K562 (cell line): ENCODE measurements around the gene TPSAB1. TPM values are rescaled to one million over a fixed set of nuclear protein-coding genes. Genes with fewer than 3 reads are reported as not detected.

ENCODE experiments used
- ATAC-seq: fragments of 200-7000 bp; cut with Tn5 transposase; 3 replicates; pipeline ENCODE4 v1.9.1; 2020; ENCODE audit warnings: moderate library complexity
- BruUV-seq: library from RNA; stranded (reverse); fragments of 400-500 nt; replicated peaks from 2 replicates; lab custom pipeline; 2021; lab: Mats Ljungman, UMichigan
- CTCF ChIA-PET: fragments of 300-600 bp; formaldehyde crosslinking; extraction: SDS; loops from one replicate; lab custom pipeline; 2021; ENCODE audit warnings: low intra/inter-chr PET ratio; lab: Yijun Ruan, JAX
- POLR2A ChIA-PET: fragments of 300-600, 350-650 bp; sonication (Branson Sonifier 250); formaldehyde crosslinking; extraction: SDS; loops from one replicate; lab custom pipeline; 2021; ENCODE audit warnings: antibody characterized with exemption, inconsistent platforms; lab: Yijun Ruan, JAX
- DNase-seq, 4 experiments: peaks; one replicate each; pipeline versions ENCODE4 v3.0.0 to v3.0.0-alpha.2; 2011 to 2018; ENCODE audit warnings: low spot score in 3 of 4, mixed read lengths in 3 of 4; ENCODE audit errors: extremely low read depth in 1 of 4
- FAIRE-seq: peaks from 2 replicates; lab custom pipeline; 2011; peaks lifted over from hg19 to GRCh38; lab: Jason Lieb, UNC
- H2AFZ ChIP-seq: 2 replicates; pipeline ENCODE4 v1.6.0; 2011; ENCODE audit warnings: low read depth, low read length, control low read depth, inconsistent platforms
- H3K27ac ChIP-seq: fragments of 200-600 bp; 3 replicates; pipeline ENCODE4 v1.8.0; 2011; ENCODE audit warnings: low read depth, mild to moderate bottlenecking, control low read depth, inconsistent platforms, low read length, moderate library complexity, mixed read lengths; ENCODE audit errors: extremely low read depth
- H3K27me3 ChIP-seq, 2 experiments: fragments of 300-600 bp in 1 of 2; 2 replicates in 1 of 2; 3 replicates in 1 of 2; pipeline versions ENCODE4 v1.6.0 to v1.8.0; 2011; ENCODE audit warnings: inconsistent platforms in 2 of 2, low read length in 2 of 2, mild to moderate bottlenecking in 1 of 2, mixed read lengths in 1 of 2, moderate library complexity in 1 of 2; ENCODE audit not compliant: control insufficient read depth in 2 of 2, insufficient read depth in 2 of 2
- H3K36me3 ChIP-seq: fragments of 300-600 bp; 3 replicates; pipeline ENCODE4 v1.8.0; 2011; ENCODE audit warnings: mild to moderate bottlenecking, low read length, inconsistent platforms; ENCODE audit not compliant: control insufficient read depth, insufficient read depth
- H3K4me1 ChIP-seq, 2 experiments: fragments of 200-600 bp in 1 of 2; replicated peaks in 1 of 2; 2 replicates in 1 of 2; 3 replicates in 1 of 2; pipeline versions ENCODE4 v1.5.1 to v1.8.0; 2011; ENCODE audit warnings: inconsistent platforms in 2 of 2, low read length in 2 of 2, mild to moderate bottlenecking in 1 of 2, mixed read lengths in 1 of 2, moderate library complexity in 1 of 2; ENCODE audit not compliant: control insufficient read depth in 2 of 2, insufficient read depth in 2 of 2
- H3K4me2 ChIP-seq: 2 replicates; pipeline ENCODE4 v1.6.1; 2011; ENCODE audit warnings: low read length, control low read depth, inconsistent platforms, mixed read lengths; ENCODE audit not compliant: insufficient read depth
- H3K4me3 ChIP-seq: fragments of 200-600 bp; sonication (generic), shearing (Covaris generic); 2 replicates; pipeline ENCODE4 v1.5.1; 2016; ENCODE audit warnings: control low read depth, inconsistent platforms
- H3K79me2 ChIP-seq: fragments of 200-600 bp; 3 replicates; pipeline ENCODE4 v1.8.0; 2011; ENCODE audit warnings: low read length, inconsistent platforms; ENCODE audit not compliant: control insufficient read depth, insufficient read depth
- H3K9ac ChIP-seq, 2 experiments: 2 replicates each; pipeline versions ENCODE4 v1.6.0 to v1.6.1; 2011; ENCODE audit warnings: low read depth in 2 of 2, low read length in 2 of 2, control low read depth in 1 of 2, inconsistent platforms in 1 of 2, mild to moderate bottlenecking in 1 of 2, mixed read lengths in 1 of 2; ENCODE audit not compliant: insufficient read depth in 1 of 2
- H3K9me1 ChIP-seq: one replicate; pipeline ENCODE4 v1.6.0; 2011; ENCODE audit warnings: inconsistent platforms, mild to moderate bottlenecking, low read length, moderate library complexity; ENCODE audit not compliant: control insufficient read depth, insufficient read depth
- H3K9me3 ChIP-seq: replicated peaks from 2 replicates; pipeline ENCODE4 v1.5.1; 2011; ENCODE audit warnings: low read depth, low read length, inconsistent platforms; ENCODE audit not compliant: control insufficient read depth, insufficient read depth
- H4K20me1 ChIP-seq: replicated peaks from 2 replicates; pipeline ENCODE4 v1.6.1; 2011; ENCODE audit warnings: low read length, inconsistent platforms, mixed read lengths; ENCODE audit not compliant: control insufficient read depth, insufficient read depth
- BHLHE40 ChIP-seq: IDR thresholded peaks from 2 replicates; pipeline ENCODE4 v1.6.1; 2011; ENCODE audit warnings: low read length, improper control_type of control experiment
- HMG20A ChIP-seq: fragments of 450-650 bp; formaldehyde crosslinking; conservative IDR thresholded peaks from 2 replicates; pipeline ENCODE4 v1.4.0; 2020; ENCODE audit warnings: mild to moderate bottlenecking, mixed read lengths
- HMGN3 ChIP-seq: IDR thresholded peaks from 2 replicates; pipeline ENCODE4 v1.6.1; 2011; ENCODE audit warnings: borderline replicate concordance, low read depth, mild to moderate bottlenecking, mixed read lengths, low read length; ENCODE audit not compliant: insufficient read length; ENCODE audit errors: extremely low read depth
- SREBF2 ChIP-seq: sonication (generic); formaldehyde crosslinking; IDR thresholded peaks from 2 replicates; pipeline ENCODE4 v1.4.0; 2020; ENCODE audit warnings: mild to moderate bottlenecking, missing genetic modification reagents
- TFAP4 ChIP-seq: sonication (generic); formaldehyde crosslinking; IDR thresholded peaks from 2 replicates; pipeline ENCODE4 v1.8.0; 2022; ENCODE audit warnings: missing genetic modification reagents, mild to moderate bottlenecking, moderate library complexity, borderline replicate concordance
- ZNF12 ChIP-seq: sonication (generic); formaldehyde crosslinking; IDR thresholded peaks from 2 replicates; pipeline ENCODE4 v1.4.0; 2020; ENCODE audit warnings: mild to moderate bottlenecking, missing genetic modification reagents
- WGBS: fragments of 100-300 bp; shearing (Covaris generic); methylation state at CpG from one replicate; pipeline ENCODE4 v1.1.6; 2016; ENCODE audit warnings: low coverage, mixed read lengths; ENCODE audit not compliant: insufficient coverage; ENCODE audit errors: missing lambda C conversion rate; 5-methylcytosine and 5-hydroxymethylcytosine counted together
- in situ Hi-C: fragments of 300-500 bp; cut with MboI; formaldehyde crosslinking; loops from 4 replicates; pipeline ENCODE4 v1.15.0; 2018; ENCODE audit warnings: inconsistent platforms, mixed read lengths
- intact Hi-C: fragments of 100-400 bp; cut with micrococcal nuclease; formaldehyde crosslinking; loops from 2 replicates; pipeline ENCODE4 v1.14.2; 2022
- polyA plus RNA-seq, 8 experiments: library from polyadenylated mRNA; depleted of rRNA in 4 of 8; stranded (reverse) in 5 of 8; unstranded in 3 of 8; fragments of >200 nt; fragmentation: Nextera tagmentation in 2 of 8; fragmentation: Illumina TruSeq in 1 of 8; extraction: Ambion mirVana in 2 of 8; extraction: Trizol in 1 of 8; gene quantifications; 2 replicates each; pipeline versions ENCODE4 v1.2.1 to v1.2.3, GENCODE V29; 2011 to 2014; ENCODE audit warnings: inconsistent platforms in 1 of 8, missing spikeins in 1 of 8
- total RNA-seq, 7 experiments: library from RNA; depleted of rRNA in 6 of 7; stranded (reverse); fragments of >200 nt in 6 of 7; fragmentation: Illumina TruSeq in 2 of 7; extraction: Trizol in 2 of 7; gene quantifications; 2 replicates each; pipeline versions ENCODE4 v1.2.1 to v1.2.3, GENCODE V29; 2011 to 2021; ENCODE audit warnings: low replicate concordance in 1 of 7

TPSAB1 gene
- total and polyA plus RNA-seq, 9 of the 15 experiments (the other 6 are each of a cell fraction or from before 2014, with no cell fraction given) = not detected

- peaks cover 14 to 26% of the 10 kb centered on the region in 2 experiments; a peak in 4 of 5 replicates for H3K27me3 ChIP-seq
- WGBS = 33% methylated on average over 17 of the region's 17 CpGs
Observed at GRCh38 chr16:1291576-1291974, 51.1 kb downstream of the TPSAB1 start.

More at GRCh38 chr16:1291576-1291974, 51.1 kb downstream of the TPSAB1 start:
- Histone ChIP-seq H3K36me3 (no peaks in the 10 kb centered on the region), H3K9me3 (no peaks in the 10 kb centered on the region), H3K4me1 (peaks cover 21 to 38% of the 10 kb centered on the region in 2 experiments), H2AFZ (0 out of 2 replicates have a peak overlapping the region, but pooled peaks have one; percentile 16), H3K27ac (no peak overlapping the region), H3K4me2 (peak overlapping the region; percentile 11; the same call in 1 of the 2 replicates), H3K79me2 (no peaks in the 10 kb centered on the region), H3K9me1 (no peaks in the 10 kb centered on the region), H3K9ac (0 out of 4 replicates have a peak overlapping the region, but pooled peaks of 1 of the 2 experiments have one; percentile 36), H3K4me3 (no peak overlapping the region), H4K20me1 (peaks cover 2% of the 10 kb centered on the region; the same call in 1 of the 2 replicates)
- no peak for FAIRE-seq
- DNase-seq = no peak
- intact Hi-C loops = loop anchor here (10.0 kb wide), 1 partner anchor 53 kb away; no protein-coding TSS in a partner anchor
- in situ Hi-C loops = no loop called here
- BruUV-seq = no TSS peak
- ATAC-seq = 0 out of 3 replicates have a peak, but pooled peaks have one; percentile 14
- peak; percentile 50; the same call in 1 of the 2 replicates for TF ChIP-seq TFAP4
- TF ChIP-seq SREBF2 (CRISPR knock-in tag) = no peak
- TF ChIP-seq ZNF12 (CRISPR knock-in tag) = peak; percentile 84; the same call in 1 of the 2 replicates
- peak; percentile 8 for TF ChIP-seq HMGN3
- TF ChIP-seq HMG20A (CRISPR knock-in tag) = no peak
- TF ChIP-seq BHLHE40 = peak; percentile 78
- ChIA-PET POLR2A (interaction anchor here (0.6 to 1.6 kb wide), 3 partner anchors 9 to 624 kb away, joined by 3 to 4 read pairs (median 3); partner anchors contain the start of gene RHOT2), CTCF (no interaction called here)

Other genes with a start within 250 kb of the TPSAB1 start
Only the 7 nearest of the 16 such genes appear.
- 0.04 TPM in 1 of 2 replicates, not detected in the other for gene CACNA1H, start 87.6 kb upstream of the TPSAB1 start, total RNA-seq (2014; rRNA removed)
- gene CACNA1H, start 87.6 kb upstream of the TPSAB1 start, total RNA-seq (2014; rRNA removed; fragmentation: Illumina TruSeq; extraction: Trizol) = not detected in 2 replicates
- gene CACNA1H, start 87.6 kb upstream of the TPSAB1 start, total RNA-seq (2015; rRNA removed; fragmentation: Illumina TruSeq; extraction: Trizol) = not detected in 2 replicates
- gene CACNA1H, start 87.6 kb upstream of the TPSAB1 start, total RNA-seq (2021) = 0.09 and 0.18 TPM in 2 replicates
- 0.10 and 0.11 TPM in 2 replicates for gene CACNA1H, start 87.6 kb upstream of the TPSAB1 start, polyA plus RNA-seq (2011; rRNA removed)
- gene CACNA1H, start 87.6 kb upstream of the TPSAB1 start, polyA plus RNA-seq (2014; fragmentation: Illumina TruSeq; extraction: Trizol) = not detected in 2 replicates
- gene CACNA1H, start 87.6 kb upstream of the TPSAB1 start, polyA plus RNA-seq (2014; fragmentation: Nextera tagmentation; extraction: Ambion mirVana) = not detected
- not detected in 2 replicates for gene CACNA1H, start 87.6 kb upstream of the TPSAB1 start, polyA plus RNA-seq (2014; rRNA removed)
- not detected in 2 replicates for gene TPSG1, start 15.4 kb upstream of the TPSAB1 start, total RNA-seq (2014; rRNA removed)
- gene TPSG1, start 15.4 kb upstream of the TPSAB1 start, total RNA-seq (2014; rRNA removed; fragmentation: Illumina TruSeq; extraction: Trizol) = not detected in 2 replicates
- not detected in 2 replicates for gene TPSG1, start 15.4 kb upstream of the TPSAB1 start, total RNA-seq (2015; rRNA removed; fragmentation: Illumina TruSeq; extraction: Trizol)
- not detected in 2 replicates for gene TPSG1, start 15.4 kb upstream of the TPSAB1 start, total RNA-seq (2021)
- gene TPSG1, start 15.4 kb upstream of the TPSAB1 start, polyA plus RNA-seq (2011; rRNA removed) = not detected in 2 replicates
- gene TPSG1, start 15.4 kb upstream of the TPSAB1 start, polyA plus RNA-seq (2014; fragmentation: Illumina TruSeq; extraction: Trizol) = not detected in 2 replicates
- not detected for gene TPSG1, start 15.4 kb upstream of the TPSAB1 start, polyA plus RNA-seq (2014; fragmentation: Nextera tagmentation; extraction: Ambion mirVana)
- gene TPSG1, start 15.4 kb upstream of the TPSAB1 start, polyA plus RNA-seq (2014; rRNA removed) = not detected in 2 replicates
- gene TPSB2, start 10.5 kb upstream of the TPSAB1 start, total RNA-seq (2014; rRNA removed) = not detected in 2 replicates
- not detected in 2 replicates for gene TPSB2, start 10.5 kb upstream of the TPSAB1 start, total RNA-seq (2014; rRNA removed; fragmentation: Illumina TruSeq; extraction: Trizol)
- gene TPSB2, start 10.5 kb upstream of the TPSAB1 start, total RNA-seq (2015; rRNA removed; fragmentation: Illumina TruSeq; extraction: Trizol) = not detected in 2 replicates
- 0.16 and 0.18 TPM in 2 replicates for gene TPSB2, start 10.5 kb upstream of the TPSAB1 start, total RNA-seq (2021)
- gene TPSB2, start 10.5 kb upstream of the TPSAB1 start, polyA plus RNA-seq (2011; rRNA removed) = not detected in 2 replicates
- gene TPSB2, start 10.5 kb upstream of the TPSAB1 start, polyA plus RNA-seq (2014; fragmentation: Illumina TruSeq; extraction: Trizol) = not detected in 2 replicates
- gene TPSB2, start 10.5 kb upstream of the TPSAB1 start, polyA plus RNA-seq (2014; fragmentation: Nextera tagmentation; extraction: Ambion mirVana) = not detected
- gene TPSB2, start 10.5 kb upstream of the TPSAB1 start, polyA plus RNA-seq (2014; rRNA removed) = not detected in 2 replicates
- not detected in 2 replicates for gene TPSD1, start 15.4 kb downstream of the TPSAB1 start, total RNA-seq (2014; rRNA removed)
- gene TPSD1, start 15.4 kb downstream of the TPSAB1 start, total RNA-seq (2014; rRNA removed; fragmentation: Illumina TruSeq; extraction: Trizol) = not detected in 2 replicates
- gene TPSD1, start 15.4 kb downstream of the TPSAB1 start, total RNA-seq (2015; rRNA removed; fragmentation: Illumina TruSeq; extraction: Trizol) = not detected in 2 replicates
- gene TPSD1, start 15.4 kb downstream of the TPSAB1 start, total RNA-seq (2021) = not detected in 2 replicates
- not detected in 2 replicates for gene TPSD1, start 15.4 kb downstream of the TPSAB1 start, polyA plus RNA-seq (2011; rRNA removed)
- gene TPSD1, start 15.4 kb downstream of the TPSAB1 start, polyA plus RNA-seq (2014; fragmentation: Illumina TruSeq; extraction: Trizol) = not detected in 2 replicates
- not detected for gene TPSD1, start 15.4 kb downstream of the TPSAB1 start, polyA plus RNA-seq (2014; fragmentation: Nextera tagmentation; extraction: Ambion mirVana)
- gene TPSD1, start 15.4 kb downstream of the TPSAB1 start, polyA plus RNA-seq (2014; rRNA removed) = not detected in 2 replicates
- 64.7 and 104 TPM in 2 replicates for gene UBE2I, start 68.9 kb downstream of the TPSAB1 start, total RNA-seq (2014; rRNA removed)
- 103 and 114 TPM in 2 replicates for gene UBE2I, start 68.9 kb downstream of the TPSAB1 start, total RNA-seq (2014; rRNA removed; fragmentation: Illumina TruSeq; extraction: Trizol)
- gene UBE2I, start 68.9 kb downstream of the TPSAB1 start, total RNA-seq (2015; rRNA removed; fragmentation: Illumina TruSeq; extraction: Trizol) = 96.9 and 104 TPM in 2 replicates
- gene UBE2I, start 68.9 kb downstream of the TPSAB1 start, total RNA-seq (2021) = 208 and 215 TPM in 2 replicates
- 132 and 145 TPM in 2 replicates for gene UBE2I, start 68.9 kb downstream of the TPSAB1 start, polyA plus RNA-seq (2011; rRNA removed)
- 222 and 254 TPM in 2 replicates for gene UBE2I, start 68.9 kb downstream of the TPSAB1 start, polyA plus RNA-seq (2014; fragmentation: Illumina TruSeq; extraction: Trizol)
- 10 to 100 TPM; 36.6 to 45.1 TPM for gene UBE2I, start 68.9 kb downstream of the TPSAB1 start, polyA plus RNA-seq (2014; fragmentation: Nextera tagmentation; extraction: Ambion mirVana)
- gene UBE2I, start 68.9 kb downstream of the TPSAB1 start, polyA plus RNA-seq (2014; rRNA removed) = 171 and 184 TPM in 2 replicates
- 2.3 and 4.5 TPM in 2 replicates for gene BAIAP3, start 92.9 kb downstream of the TPSAB1 start, total RNA-seq (2014; rRNA removed)
- 0.06 and 0.18 TPM in 2 replicates for gene BAIAP3, start 92.9 kb downstream of the TPSAB1 start, total RNA-seq (2014; rRNA removed; fragmentation: Illumina TruSeq; extraction: Trizol)
- 0.33 and 1.2 TPM in 2 replicates for gene BAIAP3, start 92.9 kb downstream of the TPSAB1 start, total RNA-seq (2015; rRNA removed; fragmentation: Illumina TruSeq; extraction: Trizol)
- 3.3 and 3.4 TPM in 2 replicates for gene BAIAP3, start 92.9 kb downstream of the TPSAB1 start, total RNA-seq (2021)
- 0.81 and 1.8 TPM in 2 replicates for gene BAIAP3, start 92.9 kb downstream of the TPSAB1 start, polyA plus RNA-seq (2011; rRNA removed)
- 0.34 and 1.1 TPM in 2 replicates for gene BAIAP3, start 92.9 kb downstream of the TPSAB1 start, polyA plus RNA-seq (2014; fragmentation: Illumina TruSeq; extraction: Trizol)
- gene BAIAP3, start 92.9 kb downstream of the TPSAB1 start, polyA plus RNA-seq (2014; fragmentation: Nextera tagmentation; extraction: Ambion mirVana) = under 1 TPM in 1 of 2 experiments, not detected in 1; 0.03 TPM
- 1.5 and 4.5 TPM in 2 replicates for gene BAIAP3, start 92.9 kb downstream of the TPSAB1 start, polyA plus RNA-seq (2014; rRNA removed)
- gene TSR3, start 111.2 kb downstream of the TPSAB1 start, total RNA-seq (2014; rRNA removed) = 74.8 and 100.0 TPM in 2 replicates
- gene TSR3, start 111.2 kb downstream of the TPSAB1 start, total RNA-seq (2014; rRNA removed; fragmentation: Illumina TruSeq; extraction: Trizol) = 6.7 TPM in 2 replicates
- 29.6 and 31.9 TPM in 2 replicates for gene TSR3, start 111.2 kb downstream of the TPSAB1 start, total RNA-seq (2015; rRNA removed; fragmentation: Illumina TruSeq; extraction: Trizol)
- gene TSR3, start 111.2 kb downstream of the TPSAB1 start, total RNA-seq (2021) = 50.5 and 53.7 TPM in 2 replicates
- 15.8 and 16.5 TPM in 2 replicates for gene TSR3, start 111.2 kb downstream of the TPSAB1 start, polyA plus RNA-seq (2011; rRNA removed)
- gene TSR3, start 111.2 kb downstream of the TPSAB1 start, polyA plus RNA-seq (2014; fragmentation: Illumina TruSeq; extraction: Trizol) = 10.3 and 22.1 TPM in 2 replicates
- 1 to 10 TPM; 1.5 to 2.4 TPM for gene TSR3, start 111.2 kb downstream of the TPSAB1 start, polyA plus RNA-seq (2014; fragmentation: Nextera tagmentation; extraction: Ambion mirVana)
- 53.3 and 75.7 TPM in 2 replicates for gene TSR3, start 111.2 kb downstream of the TPSAB1 start, polyA plus RNA-seq (2014; rRNA removed)